NOMO-1 treated with DMSO at 0.1 percent for 48 hours (cell line): ENCODE data around the gene ENTPD7.
"Not testable (repeated sequence)": the region's sequence is repeated elsewhere in the genome, so short reads cannot be mapped to it uniquely, and the experiment has no call there.

ENCODE experiments used
- DNase-seq: peaks from one replicate; lab custom pipeline; 2025; ENCODE audit not compliant: unreplicated experiment; lab: John Stamatoyannopoulos, UW

Gene ENTPD7

GRCh38 chr10:99682752-99683151 lies 23.4 kb downstream of the ENTPD7 start:
- DNase-seq: peak; percentile 24

- peak; percentile 94 for DNase-seq
These were observed 26.3 kb downstream of the ENTPD7 start for GRCh38 chr10:99685597-99685967.

- no peak for DNase-seq
These were observed 30.2 kb downstream of the ENTPD7 start for GRCh38 chr10:99689461-99689860.

GRCh38 chr10:99693933-99694583 lies 34.7 kb downstream of the ENTPD7 start:
- no peak for DNase-seq

GRCh38 chr10:99695761-99696160 lies 36.5 kb downstream of the ENTPD7 start:
- DNase-seq: no peak

GRCh38 chr10:99698504-99699080 lies 39.3 kb downstream of the ENTPD7 start:
- DNase-seq: no peak

- no peak for DNase-seq
These were observed 41.3 kb downstream of the ENTPD7 start for GRCh38 chr10:99700649-99701048.

- no peak for DNase-seq
These were observed 49.2 kb downstream of the ENTPD7 start for GRCh38 chr10:99708428-99709012.

- no peak for DNase-seq
These were observed 50.3 kb downstream of the ENTPD7 start for GRCh38 chr10:99709480-99710229.

- peak; percentile 57 for DNase-seq
These were observed 51.9 kb downstream of the ENTPD7 start for GRCh38 chr10:99711129-99711719.

- no peak for DNase-seq
These were observed 55.1 kb downstream of the ENTPD7 start for GRCh38 chr10:99714446-99714845.

GRCh38 chr10:99720387-99720786 lies 61.1 kb downstream of the ENTPD7 start:
- no peak for DNase-seq

- DNase-seq: no peak
These were observed 70.7 kb downstream of the ENTPD7 start for GRCh38 chr10:99730026-99730425.

GRCh38 chr10:99731306-99732032 lies 72.2 kb downstream of the ENTPD7 start:
- DNase-seq: peak; percentile 33

GRCh38 chr10:99732033-99732842 lies 72.9 kb downstream of the ENTPD7 start, which contains the start of the genes COX15 and CUTC:
COX15 (minus strand) TSS chr10:99732127; CDS start chr10:99732049, 78 bp downstream.
CUTC (plus strand) TSS chr10:99732234; CDS start chr10:99732349, 115 bp downstream.
- peak; percentile 97 for DNase-seq

GRCh38 chr10:99733366-99733765 lies 74.1 kb downstream of the ENTPD7 start:
- no peak for DNase-seq

- not testable (repeated sequence) for DNase-seq
These were observed 74.8 kb downstream of the ENTPD7 start for GRCh38 chr10:99734111-99734510.

GRCh38 chr10:99740260-99740659 lies 81.0 kb downstream of the ENTPD7 start:
- no peak for DNase-seq

GRCh38 chr10:99740933-99741559 lies 81.7 kb downstream of the ENTPD7 start:
- DNase-seq: no peak
